HepG2 (cell line): ENCODE data around the gene TTC39C. TPM values are rescaled to one million over a fixed set of nuclear protein-coding genes. Genes with fewer than 3 reads are reported as not detected.

Experiments used
- ATAC-seq: fragments of 200-7000 bp; cut with Tn5 transposase; 3 replicates; pipeline ENCODE4 v1.9.1; 2020; ENCODE audit warnings: mild to moderate bottlenecking, moderate library complexity
- BruUV-seq: library from RNA; stranded (reverse); fragments of 400-500 nt; replicated peaks from 2 replicates; lab custom pipeline; 2021; lab: Mats Ljungman, UMichigan
- CTCF ChIA-PET: fragments of 300-600 bp; formaldehyde crosslinking; extraction: SDS; loops from one replicate; lab custom pipeline; 2021; ENCODE audit warnings: low total read pairs, inconsistent platforms, low intra/inter-chr PET ratio; lab: Yijun Ruan, JAX
- POLR2A ChIA-PET: fragments of 350-600 bp; sonication (Branson Sonifier 250); formaldehyde crosslinking; loops from one replicate; lab custom pipeline; 2020; ENCODE audit warnings: antibody characterized with exemption, inconsistent platforms; lab: Yijun Ruan, JAX
- DNase-seq: peaks from one replicate; pipeline ENCODE4 v3.0.0-alpha.2; 2015; ENCODE audit warnings: low spot score
- FAIRE-seq: peaks from 3 replicates; lab custom pipeline; 2011; peaks lifted over from hg19 to GRCh38; lab: Jason Lieb, UNC
- H2AFZ ChIP-seq: one replicate; pipeline ENCODE4 v1.6.1; 2011; ENCODE audit warnings: low read length, inconsistent platforms
- H3K27ac ChIP-seq: fragments of 300-600 bp; 3 replicates; pipeline ENCODE4 v1.8.0; 2011; ENCODE audit warnings: mixed run types, mild to moderate bottlenecking, mixed read lengths, low read length, inconsistent platforms; ENCODE audit not compliant: insufficient read depth; ENCODE audit errors: extremely low read length
- H3K27me3 ChIP-seq, 2 experiments: fragments of 200-600 bp in 1 of 2; 2 replicates in 1 of 2; 3 replicates in 1 of 2; pipeline versions ENCODE4 v1.6.0 to v1.8.0; 2011; ENCODE audit warnings: low read length in 2 of 2, mild to moderate bottlenecking in 2 of 2, moderate library complexity in 2 of 2, inconsistent platforms in 1 of 2; ENCODE audit not compliant: insufficient read depth in 2 of 2, control insufficient read depth in 1 of 2
- H3K36me3 ChIP-seq, 2 experiments: fragments of 200-600 bp in 1 of 2; replicated peaks in 1 of 2; 2 replicates in 1 of 2; 3 replicates in 1 of 2; pipeline versions ENCODE4 v1.5.1 to v1.8.0; 2011; ENCODE audit warnings: low read length in 2 of 2, inconsistent platforms in 1 of 2; ENCODE audit not compliant: insufficient read depth in 2 of 2, control insufficient read depth in 1 of 2
- H3K4me1 ChIP-seq: 2 replicates; pipeline ENCODE4 v1.5.1; 2012; ENCODE audit warnings: low read length, inconsistent platforms; ENCODE audit not compliant: insufficient read depth
- H3K4me2 ChIP-seq: 2 replicates; pipeline ENCODE4 v1.6.0; 2011; ENCODE audit warnings: low read depth, low read length, inconsistent platforms
- H3K4me3 ChIP-seq, 3 experiments: fragments of 200-600 bp in 1 of 3; sonication (generic), shearing (Covaris generic) in 1 of 3; replicated peaks in 1 of 3; 2 replicates each; pipeline ENCODE4 v1.5.1; 2011 to 2016; ENCODE audit warnings: low read length in 3 of 3, inconsistent platforms in 2 of 3, low read depth in 2 of 3, mild to moderate bottlenecking in 2 of 3, control low read depth in 1 of 3, mixed read lengths in 1 of 3; ENCODE audit not compliant: insufficient read depth in 1 of 3
- H3K79me2 ChIP-seq: one replicate; pipeline ENCODE4 v1.6.1; 2011; ENCODE audit warnings: low read length, inconsistent platforms; ENCODE audit not compliant: insufficient read depth
- H3K9ac ChIP-seq: 2 replicates; pipeline ENCODE4 v1.6.0; 2011; ENCODE audit warnings: mild to moderate bottlenecking, low read depth, low read length, inconsistent platforms; ENCODE audit not compliant: insufficient read depth
- H3K9me3 ChIP-seq: 2 replicates; pipeline ENCODE4 v1.5.1; 2012; ENCODE audit warnings: mild to moderate bottlenecking, low read length
- H4K20me1 ChIP-seq: 2 replicates; pipeline ENCODE4 v1.6.0; 2011; ENCODE audit warnings: inconsistent platforms, mild to moderate bottlenecking, low read length, moderate library complexity; ENCODE audit not compliant: insufficient read depth
- BATF2 ChIP-seq: sonication (generic); formaldehyde crosslinking; IDR thresholded peaks from 2 replicates; pipeline ENCODE4 v1.8.0; 2022; ENCODE audit warnings: mild to moderate bottlenecking, missing genetic modification reagents, moderate library complexity
- CCAR2 ChIP-seq: fragments of 200-400 bp; formaldehyde crosslinking; optimal IDR thresholded peaks from 2 replicates; pipeline ENCODE3; 2018; ENCODE audit warnings: low read depth, mild to moderate bottlenecking, low read length, moderate library complexity
- DPF2 ChIP-seq: sonication (generic); formaldehyde crosslinking; IDR thresholded peaks from 2 replicates; pipeline ENCODE4 v1.4.0; 2020; ENCODE audit warnings: mild to moderate bottlenecking, low read depth, missing genetic modification reagents, borderline replicate concordance
- MXD1 ChIP-seq: sonication (generic); formaldehyde crosslinking; IDR thresholded peaks from 2 replicates; pipeline ENCODE4 v1.4.0; 2020; ENCODE audit warnings: mild to moderate bottlenecking, missing genetic modification reagents
- NAIF1 ChIP-seq: sonication (generic); formaldehyde crosslinking; IDR thresholded peaks from 2 replicates; pipeline ENCODE4 v1.5.0; 2020; ENCODE audit warnings: mild to moderate bottlenecking, missing genetic modification reagents, borderline replicate concordance
- NKX3-1 ChIP-seq: sonication (generic); formaldehyde crosslinking; IDR thresholded peaks from 2 replicates; pipeline ENCODE4 v1.5.0; 2020; ENCODE audit warnings: missing genetic modification reagents
- NONO ChIP-seq, 2 experiments: fragments of 450-650 bp in 1 of 2; sonication (generic) in 1 of 2; formaldehyde crosslinking in 1 of 2; IDR thresholded peaks in 1 of 2; conservative IDR thresholded peaks in 1 of 2; 2 replicates each; pipeline versions ENCODE4 v1.6.1 to v1.8.0; 2017 to 2022; ENCODE audit warnings: mild to moderate bottlenecking in 1 of 2, missing genetic modification reagents in 1 of 2, moderate library complexity in 1 of 2
- RXRB ChIP-seq: IDR thresholded peaks from 2 replicates; pipeline ENCODE4 v1.6.1; 2016; ENCODE audit warnings: borderline replicate concordance, missing genetic modification reagents, missing compliant biosample characterization
- TRIM24 ChIP-seq: sonication (generic); formaldehyde crosslinking; IDR thresholded peaks from 2 replicates; pipeline ENCODE4 v1.8.0; 2022; ENCODE audit warnings: mild to moderate bottlenecking, missing genetic modification reagents
- WIZ ChIP-seq: sonication (generic); formaldehyde crosslinking; IDR thresholded peaks from 2 replicates; pipeline ENCODE4 v1.5.1; 2020; ENCODE audit warnings: mild to moderate bottlenecking, missing genetic modification reagents
- ZFAT ChIP-seq: sonication (generic); formaldehyde crosslinking; conservative IDR thresholded peaks from 2 replicates; pipeline ENCODE4 v1.8.1; 2023; ENCODE audit warnings: missing genetic modification reagents, inconsistent platforms
- ZNF207 ChIP-seq: fragments of 450-650 bp; IDR thresholded peaks from 2 replicates; pipeline ENCODE4 v1.6.1; 2016; ENCODE audit warnings: antibody characterized with exemption, borderline replicate concordance
- ZNF317 ChIP-seq: sonication (generic); formaldehyde crosslinking; IDR thresholded peaks from 2 replicates; pipeline ENCODE4 v1.5.0; 2020; ENCODE audit warnings: mild to moderate bottlenecking, missing genetic modification reagents
- ZNF841 ChIP-seq: sonication (generic); formaldehyde crosslinking; IDR thresholded peaks from 2 replicates; pipeline ENCODE4 v1.8.1; 2023; ENCODE audit warnings: missing genetic modification reagents, borderline replicate concordance
- WGBS: methylation state at CpG from one replicate; pipeline ENCODE4 v1.1.6; 2017; ENCODE audit warnings: low lambda C conversion rate; 5-methylcytosine and 5-hydroxymethylcytosine counted together
- in situ Hi-C: cut with HindIII; loops from 2 replicates; pipeline ENCODE4 v1.10.0; 2017; ENCODE audit warnings: low pct_unique_long_range_greater_than_20kb; ENCODE audit not compliant: extremely low pct_ligation_motif_present
- intact Hi-C: fragments of 100-400 bp; cut with micrococcal nuclease; formaldehyde crosslinking; loops from one replicate; pipeline ENCODE4 v1.10.0; 2022; ENCODE audit not compliant: unreplicated experiment
- polyA plus RNA-seq, 8 experiments: library from polyadenylated mRNA; depleted of rRNA in 3 of 8; stranded (reverse) in 7 of 8; unstranded in 1 of 8; fragments of >200 nt; fragmentation: Illumina TruSeq in 4 of 8; extraction: Trizol in 4 of 8; gene quantifications; 2 replicates each; pipeline versions ENCODE4 v1.2.1 to v1.2.3, GENCODE V29; 2011 to 2016; ENCODE audit warnings: low read depth in 4 of 8, missing spikeins in 1 of 8, mixed read lengths in 1 of 8; ENCODE audit not compliant: insufficient read depth in 1 of 8
- total RNA-seq, 5 experiments: library from RNA; depleted of rRNA; stranded (reverse); fragments of >200 nt; fragmentation: Illumina TruSeq; extraction: Trizol; gene quantifications; 2 replicates each; pipeline ENCODE4 v1.2.3, GENCODE V29; 2016; ENCODE audit warnings: low read depth in 1 of 5

The TTC39C gene
- total and polyA plus RNA-seq, 2 of the 13 experiments (the other 11 are each of a cell fraction or from before 2014, with no cell fraction given), result 19.1 to 25.9 TPM

- TF ChIP-seq BATF2, result no peak
- no peak for TF ChIP-seq ZNF207
- TF ChIP-seq ZNF841, result no peak
- TF ChIP-seq CCAR2, result no peak
- no peak for TF ChIP-seq TRIM24 (CRISPR knock-in tag)
- no peak for TF ChIP-seq RXRB (CRISPR knock-in tag)
- no peak for TF ChIP-seq NAIF1 (CRISPR knock-in tag)
- TF ChIP-seq NKX3-1, result no peak
These were observed 10.5 kb upstream of the TTC39C start (continued) for GRCh38 chr18:24003903-24004640.

- no peak for FAIRE-seq
- intact Hi-C loops, result no loop called here
- Histone ChIP-seq H3K36me3 (no peaks in the 10 kb centered on the region), H3K4me1 (no peaks in the 10 kb centered on the region)
- no peak for TF ChIP-seq NONO (IDR thresholded peaks at IDR 0.05)
- TF ChIP-seq NONO (CRISPR knock-in tag; conservative IDR thresholded peaks at IDR 0.05), result no peak
- no peak for TF ChIP-seq DPF2 (CRISPR knock-in tag)
- TF ChIP-seq ZFAT (CRISPR knock-in tag), result no peak
- no peak for TF ChIP-seq WIZ (CRISPR knock-in tag)
- no peak for TF ChIP-seq MXD1 (CRISPR knock-in tag)
- no peak for TF ChIP-seq ZNF317
- TF ChIP-seq, all 625 proteins: peak for 0
- Histone ChIP-seq H3K9ac (no peak overlapping the region), H2AFZ (no peak overlapping the region), H3K9me3 (no peaks in the 10 kb centered on the region), H3K27me3 (peaks cover 1 to 17% of the 10 kb centered on the region in 2 experiments; a peak in 2 of 5 replicates), H3K27ac (no peak overlapping the region), H3K4me2 (no peak overlapping the region), H3K79me2 (no peaks in the 10 kb centered on the region), H4K20me1 (no peaks in the 10 kb centered on the region), H3K4me3 (no peak overlapping the region)
- ChIA-PET POLR2A (no interaction called here), CTCF (no interaction called here)
- in situ Hi-C loops, result no loop called here
- no TSS peak for BruUV-seq
- WGBS, result 17% methylated on average over 5 of the region's 5 CpGs
- DNase-seq (no peak), ATAC-seq (no peak)
These were observed 7.7 kb upstream of the TTC39C start for GRCh38 chr18:24006712-24007313.
